Lung (tissue), 12 donors: ENCODE results near the gene SDE2. TPM values are rescaled to one million over a fixed set of nuclear protein-coding genes. Genes with fewer than 3 reads are reported as not detected.
"Not testable (repeated sequence)": the region's sequence is repeated elsewhere in the genome, so short reads cannot be mapped to it uniquely, and the experiment has no call there.

ENCODE experiments used
- ATAC-seq: fragments of 200-7000 bp; cut with Tn5 transposase; one replicate; pipeline ENCODE4 v1.9.1; 2020; ENCODE audit warnings: moderate number of reproducible peaks; ENCODE audit not compliant: insufficient read depth, low FRiP score
- DNase-seq, 3 donors: peaks; one replicate each; pipeline ENCODE4 v3.0.0-alpha.2; 2013 to 2017
- H3K27ac ChIP-seq, 2 donors: one replicate each; pipeline ENCODE4 v1.5.1; 2013; ENCODE audit warnings: mild to moderate bottlenecking in 2 of 2, moderate library complexity in 2 of 2, control low read depth in 1 of 2, inconsistent platforms in 1 of 2, low read depth in 1 of 2, low read length in 1 of 2
- H3K27me3 ChIP-seq, 3 donors: one replicate each; pipeline ENCODE4 v1.5.1; 2013; ENCODE audit warnings: low read length in 2 of 3; ENCODE audit not compliant: control insufficient read depth in 3 of 3, insufficient read depth in 3 of 3
- H3K36me3 ChIP-seq, 4 donors: one replicate each; pipeline ENCODE4 v1.5.1; 2013; ENCODE audit warnings: low read length in 4 of 4, mild to moderate bottlenecking in 1 of 4, moderate library complexity in 1 of 4; ENCODE audit not compliant: control insufficient read depth in 4 of 4, insufficient read depth in 4 of 4
- H3K4me1 ChIP-seq, 5 donors: one replicate each; pipeline ENCODE4 v1.5.1; 2013; ENCODE audit warnings: low read length in 5 of 5, mild to moderate bottlenecking in 2 of 5, moderate library complexity in 1 of 5; ENCODE audit not compliant: control insufficient read depth in 5 of 5, insufficient read depth in 5 of 5
- H3K4me3 ChIP-seq: one replicate; pipeline ENCODE4 v1.5.1; 2013; ENCODE audit warnings: mild to moderate bottlenecking, control low read depth, moderate library complexity
- H3K9ac ChIP-seq, 2 donors: one replicate each; pipeline ENCODE4 v1.5.1; 2013; ENCODE audit warnings: low read length in 2 of 2, control low read depth in 1 of 2; ENCODE audit not compliant: insufficient read depth in 1 of 2
- H3K9me3 ChIP-seq, 4 donors: one replicate each; pipeline ENCODE4 v1.5.1; 2013; ENCODE audit warnings: low read length in 3 of 4, mild to moderate bottlenecking in 1 of 4, moderate library complexity in 1 of 4; ENCODE audit not compliant: control insufficient read depth in 4 of 4, insufficient read depth in 3 of 4
- WGBS, 2 donors: extraction: QIAGEN DNeasy Blood & Tissue Kit; methylation state at CpG; one replicate each; pipeline ENCODE4 v1.1.7; 2013; 5-methylcytosine and 5-hydroxymethylcytosine counted together
- polyA plus RNA-seq, 2 donors: library from polyadenylated mRNA; stranded (reverse); fragments of 200-250 nt; gene quantifications; one replicate each; pipeline ENCODE4 v1.2.1, GENCODE V29; 2013
- total RNA-seq, 2 donors: library from RNA; depleted of rRNA in 1 of 2; stranded (reverse); fragments of >200 nt in 1 of 2; gene quantifications; one replicate each; pipeline ENCODE4 v1.2.1, GENCODE V29; 2014 to 2021
- TF ChIP-seq, protein P1 (sequence below): IDR thresholded peaks from 2 replicates; pipeline ENCODE4 v1.5.1; 2012; ENCODE audit warnings: mild to moderate bottlenecking; ENCODE audit errors: control extremely low read depth, extremely low read depth
- donor health status: control.
- donor health status: control.
- donor health status: Bipolar disorder and iron deficiency.
- donor health status: healthy.
- donor health status: DM: yes; HTN: yes; CAD: no.

Gene SDE2
- total and polyA plus RNA-seq, 4 donors, result 6.7 to 35.5 (median 15.2) TPM

DNA sequence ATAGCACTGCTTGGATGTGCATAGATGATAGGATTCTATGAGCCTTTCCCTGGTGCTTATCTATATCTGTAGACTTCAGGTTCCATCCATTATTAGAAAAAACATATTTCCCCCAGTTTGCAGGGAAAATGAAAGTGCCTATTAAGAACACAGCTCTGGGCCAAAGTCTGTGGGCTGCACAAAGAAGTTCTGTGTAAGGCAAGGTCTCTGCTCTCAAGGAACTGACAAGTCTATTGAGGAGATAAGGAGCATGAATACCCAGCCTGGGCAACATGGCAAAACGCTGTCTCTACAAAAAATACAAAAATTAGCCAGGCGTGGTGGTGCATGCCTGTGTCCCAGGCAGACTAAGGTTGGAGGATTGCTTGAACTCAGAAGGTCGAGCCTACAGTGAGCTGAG, 22.3 kb upstream of the SDE2 start:
- H3K9ac ChIP-seq, result no peak overlapping the region
- H3K36me3 ChIP-seq, result no peaks in the 10 kb centered on the region
- no peak for DNase-seq

DNA sequence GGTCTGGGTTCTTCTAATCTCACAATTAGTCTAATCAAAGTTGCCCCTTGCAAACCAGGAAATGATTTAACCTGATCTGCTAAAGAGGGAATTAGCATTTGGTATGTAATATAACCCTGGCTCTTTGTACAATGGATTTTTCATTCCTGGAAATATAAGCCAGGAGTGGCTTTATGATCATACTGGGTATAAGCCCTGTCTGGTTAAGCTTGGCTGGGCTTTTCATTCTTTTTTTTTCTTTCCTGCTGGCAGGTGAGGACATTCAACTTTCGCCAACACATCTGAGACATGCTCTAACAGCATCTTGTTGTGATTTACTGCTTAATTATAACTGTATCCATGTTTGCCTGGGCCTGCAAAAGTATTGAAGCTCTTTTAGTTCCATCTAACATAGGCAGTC, 20.4 kb upstream of the SDE2 start:
- ATAC-seq (no peak), DNase-seq (no peak)
- no peaks in the 10 kb centered on the region for H3K4me1 ChIP-seq
- TF ChIP-seq, protein P1, sequence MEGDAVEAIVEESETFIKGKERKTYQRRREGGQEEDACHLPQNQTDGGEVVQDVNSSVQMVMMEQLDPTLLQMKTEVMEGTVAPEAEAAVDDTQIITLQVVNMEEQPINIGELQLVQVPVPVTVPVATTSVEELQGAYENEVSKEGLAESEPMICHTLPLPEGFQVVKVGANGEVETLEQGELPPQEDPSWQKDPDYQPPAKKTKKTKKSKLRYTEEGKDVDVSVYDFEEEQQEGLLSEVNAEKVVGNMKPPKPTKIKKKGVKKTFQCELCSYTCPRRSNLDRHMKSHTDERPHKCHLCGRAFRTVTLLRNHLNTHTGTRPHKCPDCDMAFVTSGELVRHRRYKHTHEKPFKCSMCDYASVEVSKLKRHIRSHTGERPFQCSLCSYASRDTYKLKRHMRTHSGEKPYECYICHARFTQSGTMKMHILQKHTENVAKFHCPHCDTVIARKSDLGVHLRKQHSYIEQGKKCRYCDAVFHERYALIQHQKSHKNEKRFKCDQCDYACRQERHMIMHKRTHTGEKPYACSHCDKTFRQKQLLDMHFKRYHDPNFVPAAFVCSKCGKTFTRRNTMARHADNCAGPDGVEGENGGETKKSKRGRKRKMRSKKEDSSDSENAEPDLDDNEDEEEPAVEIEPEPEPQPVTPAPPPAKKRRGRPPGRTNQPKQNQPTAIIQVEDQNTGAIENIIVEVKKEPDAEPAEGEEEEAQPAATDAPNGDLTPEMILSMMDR, result no peak
- H3K4me3 ChIP-seq, result no peak overlapping the region
- no peaks in the 10 kb centered on the region for H3K9me3 ChIP-seq
- H3K27ac ChIP-seq, result no peak overlapping the region
- WGBS, 2 donors, result 97 to 100% methylated on average over 1 of the region's 1 CpG
- H3K9ac ChIP-seq, result no peak overlapping the region
- no peaks in the 10 kb centered on the region for H3K27me3 ChIP-seq
- no peaks in the 10 kb centered on the region for H3K36me3 ChIP-seq

More for the DNA sequence above, 22.3 kb upstream of the SDE2 start:
- no peaks in the 10 kb centered on the region for H3K27me3 ChIP-seq
- 63% methylated on average over 3 of the region's 3 CpGs for WGBS, 2 donors
- TF ChIP-seq, protein P1, result no peak
- H3K9me3 ChIP-seq, result no peaks in the 10 kb centered on the region
- no peak overlapping the region for H3K4me3 ChIP-seq
- no peak overlapping the region for H3K27ac ChIP-seq
- H3K4me1 ChIP-seq, result no peaks in the 10 kb centered on the region
- ATAC-seq, result no peak

DNA sequence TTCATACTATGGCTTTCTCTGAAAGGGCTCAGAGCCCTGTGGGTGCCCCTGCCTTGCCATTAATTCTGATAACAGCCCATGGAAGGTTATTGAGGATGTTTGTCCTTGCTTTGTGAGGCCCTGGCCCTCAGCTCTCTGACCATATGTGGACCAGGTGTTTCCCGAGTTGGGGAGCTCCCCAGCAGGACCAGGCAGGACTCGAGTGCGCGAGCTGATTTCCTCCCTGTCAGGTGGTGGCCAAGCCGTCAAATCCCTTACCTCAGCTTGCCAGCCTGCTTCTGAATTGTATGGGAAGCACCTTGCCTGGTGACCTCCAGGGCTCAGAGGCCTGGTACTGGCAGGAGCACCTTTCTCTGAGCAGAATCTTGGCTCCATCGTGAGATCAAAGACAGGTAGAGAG, 17.9 kb upstream of the SDE2 start:
- WGBS, 2 donors, result 38 to 54% methylated on average over 6 of the region's 6 CpGs
- Histone ChIP-seq H3K4me3 (no peak overlapping the region), H3K27ac (no peak overlapping the region), H3K27me3 (no peaks in the 10 kb centered on the region), H3K36me3 (no peaks in the 10 kb centered on the region), H3K9me3 (no peaks in the 10 kb centered on the region), H3K9ac (no peak overlapping the region), H3K4me1 (no peaks in the 10 kb centered on the region)
- ATAC-seq (no peak), DNase-seq (peak in 2 of 3 donors; percentile 11 to 27)
- TF ChIP-seq, protein P1, result no peak

DNA sequence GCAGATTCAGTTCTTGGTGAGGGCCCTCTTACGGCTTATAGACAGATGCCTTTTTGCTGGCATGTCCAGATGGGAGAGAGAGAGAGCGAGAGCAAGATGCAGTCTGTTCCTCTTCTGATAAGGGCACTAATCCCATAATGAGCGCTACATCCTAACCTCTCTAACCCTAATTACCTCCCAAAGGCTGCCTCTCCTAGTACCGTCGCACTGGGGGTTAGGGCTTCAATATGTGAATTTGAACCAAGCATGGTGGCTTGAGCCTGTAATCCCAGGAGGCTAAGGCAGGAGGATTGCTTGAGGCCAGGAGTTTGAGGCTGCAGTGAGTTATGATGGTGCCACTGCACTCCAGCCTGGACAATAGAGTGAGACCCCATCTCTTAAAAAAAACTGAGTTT, 10.5 kb upstream of the SDE2 start:
- Histone ChIP-seq H3K4me1 (no peaks in the 10 kb centered on the region), H3K4me3 (no peak overlapping the region), H3K9ac (no peak overlapping the region), H3K27ac (no peak overlapping the region), H3K9me3 (no peaks in the 10 kb centered on the region), H3K27me3 (no peaks in the 10 kb centered on the region), H3K36me3 (no peaks in the 10 kb centered on the region)
- DNase-seq (no peak), ATAC-seq (no peak)
- TF ChIP-seq, protein P1, result no peak
- WGBS, 2 donors, result 96 to 97% methylated on average over 5 of the region's 5 CpGs

DNA sequence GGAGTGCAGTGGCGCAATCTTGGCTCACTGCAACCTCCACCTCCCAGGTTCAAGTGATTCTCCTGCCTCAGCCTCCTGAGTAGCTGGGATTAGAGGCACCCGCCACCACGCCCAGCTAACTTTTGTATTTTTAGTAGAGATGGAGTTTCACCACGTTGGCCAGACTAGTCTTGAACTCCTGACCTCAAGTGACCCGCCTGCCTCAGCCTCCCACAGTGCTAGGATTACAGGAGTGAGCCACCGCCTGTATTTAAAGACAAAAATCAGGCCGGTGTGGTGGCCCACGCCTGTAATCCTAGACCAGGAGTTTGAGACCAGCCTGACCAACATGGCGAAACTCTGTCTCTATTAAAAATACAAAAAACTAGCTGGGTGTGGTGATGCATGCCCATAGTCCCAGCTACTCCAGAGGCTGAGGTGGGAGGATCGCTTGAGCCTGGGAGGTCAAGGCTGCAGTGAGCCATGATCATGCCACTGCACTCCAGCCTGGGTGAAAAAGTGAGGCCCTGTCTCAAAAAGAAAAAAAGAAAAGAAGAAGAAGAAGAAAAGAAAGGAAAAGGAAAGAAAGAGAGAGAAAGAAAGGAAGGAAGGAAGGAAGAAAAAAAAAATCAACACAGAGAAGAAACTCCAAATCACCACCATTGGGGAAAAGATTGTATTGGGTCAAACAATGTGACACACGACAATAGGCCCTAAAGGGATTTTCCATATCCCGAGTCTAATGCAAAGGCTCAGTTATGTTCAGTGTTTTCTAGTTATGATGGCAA, 8.2 kb upstream of the SDE2 start:
- H3K27me3 ChIP-seq, H3K4me1 ChIP-seq, H3K36me3 ChIP-seq, H3K4me3 ChIP-seq, H3K9ac ChIP-seq, ATAC-seq, H3K9me3 ChIP-seq, H3K27ac ChIP-seq, DNase-seq: not testable (repeated sequence)
- WGBS, 2 donors, result 88 to 91% methylated on average over 12 of the region's 12 CpGs
